HepG2 (cell line): ENCODE results near the gene CUEDC2. TPM values are rescaled to one million over a fixed set of nuclear protein-coding genes. Genes with fewer than 3 reads are reported as not detected.

Source experiments
- HCFC1 ChIP-seq: fragments of 150-350 bp; IDR thresholded peaks from 2 replicates; pipeline ENCODE4 v1.6.1; 2014; ENCODE audit warnings: low read depth, low read length
- MYC ChIP-seq: sonication (generic); formaldehyde crosslinking; IDR thresholded peaks from 2 replicates; pipeline ENCODE4 v1.9.0; 2021; ENCODE audit warnings: missing genetic modification reagents, borderline replicate concordance
- MZF1 ChIP-seq: sonication (generic); formaldehyde crosslinking; IDR thresholded peaks from 2 replicates; pipeline ENCODE4 v1.8.1; 2023; ENCODE audit warnings: mild to moderate bottlenecking, missing genetic modification reagents, borderline replicate concordance
- NFE2L1 ChIP-seq: sonication (generic); formaldehyde crosslinking; IDR thresholded peaks from 2 replicates; pipeline ENCODE4 v1.4.0; 2020; ENCODE audit warnings: missing genetic modification reagents, mild to moderate bottlenecking, borderline replicate concordance
- POLR2G ChIP-seq: fragments of 200-400 bp; formaldehyde crosslinking; IDR thresholded peaks from 2 replicates; pipeline ENCODE4 v1.6.1; 2018; ENCODE audit warnings: mild to moderate bottlenecking, low read depth, low read length, moderate library complexity
- TBP ChIP-seq: sonication (generic); formaldehyde crosslinking; IDR thresholded peaks from 2 replicates; pipeline ENCODE4 v1.5.0; 2020; ENCODE audit warnings: missing genetic modification reagents
- TGIF2 ChIP-seq: IDR thresholded peaks from 2 replicates; pipeline ENCODE4 v1.6.1; 2016; ENCODE audit warnings: control low read depth, missing compliant biosample characterization
- ZNF274 ChIP-seq: sonication (generic); formaldehyde crosslinking; IDR thresholded peaks from 2 replicates; pipeline ENCODE4 v1.5.1; 2020; ENCODE audit warnings: mild to moderate bottlenecking, missing genetic modification reagents
- ZNF614 ChIP-seq: IDR thresholded peaks from 2 replicates; pipeline ENCODE4 v1.6.1; 2018; ENCODE audit warnings: missing biosample characterization, missing genetic modification reagents, inconsistent platforms, borderline replicate concordance
- ZNF772 ChIP-seq: sonication (generic); formaldehyde crosslinking; IDR thresholded peaks from 2 replicates; pipeline ENCODE4 v1.5.0; 2020; ENCODE audit warnings: mild to moderate bottlenecking, missing genetic modification reagents
- polyA plus RNA-seq, 8 experiments: library from polyadenylated mRNA; depleted of rRNA in 3 of 8; stranded (reverse) in 7 of 8; unstranded in 1 of 8; fragments of >200 nt; fragmentation: Illumina TruSeq in 4 of 8; extraction: Trizol in 4 of 8; gene quantifications; 2 replicates each; pipeline versions ENCODE4 v1.2.1 to v1.2.3, GENCODE V29; 2011 to 2016; ENCODE audit warnings: low read depth in 4 of 8, missing spikeins in 1 of 8, mixed read lengths in 1 of 8; ENCODE audit not compliant: insufficient read depth in 1 of 8
- total RNA-seq, 5 experiments: library from RNA; depleted of rRNA; stranded (reverse); fragments of >200 nt; fragmentation: Illumina TruSeq; extraction: Trizol; gene quantifications; 2 replicates each; pipeline ENCODE4 v1.2.3, GENCODE V29; 2016; ENCODE audit warnings: low read depth in 1 of 5
- TF ChIP-seq, protein P1 (sequence below): sonication (generic); formaldehyde crosslinking; IDR thresholded peaks from 2 replicates; pipeline ENCODE4 v1.4.0; 2020; ENCODE audit warnings: missing genetic modification reagents
- TF ChIP-seq, protein P2 (sequence below): sonication (generic); formaldehyde crosslinking; IDR thresholded peaks from 2 replicates; pipeline ENCODE4 v1.5.1; 2020; ENCODE audit warnings: missing genetic modification reagents, mild to moderate bottlenecking, borderline replicate concordance
- TF ChIP-seq, protein P3 (sequence below): sonication (generic); formaldehyde crosslinking; IDR thresholded peaks from 2 replicates; pipeline ENCODE4 v1.5.1; 2020; ENCODE audit warnings: missing genetic modification reagents, mild to moderate bottlenecking, borderline replicate concordance
- TF ChIP-seq, protein P4 (sequence below): sonication (generic); formaldehyde crosslinking; conservative IDR thresholded peaks from 2 replicates; pipeline ENCODE4 v1.8.0; 2022; ENCODE audit warnings: low read depth, missing genetic modification reagents
- TF ChIP-seq, protein P5 (sequence below): IDR thresholded peaks from 2 replicates; pipeline ENCODE4 v1.6.1; 2016
- TF ChIP-seq, protein P6 (sequence below): IDR thresholded peaks from 2 replicates; pipeline ENCODE4 v1.6.1; 2016; ENCODE audit warnings: low read depth, control low read depth

CUEDC2 gene
- total and polyA plus RNA-seq, 2 of the 13 experiments (the other 11 are each of a cell fraction or from before 2014, with no cell fraction given), result 13.1 to 18.4 TPM

DNA sequence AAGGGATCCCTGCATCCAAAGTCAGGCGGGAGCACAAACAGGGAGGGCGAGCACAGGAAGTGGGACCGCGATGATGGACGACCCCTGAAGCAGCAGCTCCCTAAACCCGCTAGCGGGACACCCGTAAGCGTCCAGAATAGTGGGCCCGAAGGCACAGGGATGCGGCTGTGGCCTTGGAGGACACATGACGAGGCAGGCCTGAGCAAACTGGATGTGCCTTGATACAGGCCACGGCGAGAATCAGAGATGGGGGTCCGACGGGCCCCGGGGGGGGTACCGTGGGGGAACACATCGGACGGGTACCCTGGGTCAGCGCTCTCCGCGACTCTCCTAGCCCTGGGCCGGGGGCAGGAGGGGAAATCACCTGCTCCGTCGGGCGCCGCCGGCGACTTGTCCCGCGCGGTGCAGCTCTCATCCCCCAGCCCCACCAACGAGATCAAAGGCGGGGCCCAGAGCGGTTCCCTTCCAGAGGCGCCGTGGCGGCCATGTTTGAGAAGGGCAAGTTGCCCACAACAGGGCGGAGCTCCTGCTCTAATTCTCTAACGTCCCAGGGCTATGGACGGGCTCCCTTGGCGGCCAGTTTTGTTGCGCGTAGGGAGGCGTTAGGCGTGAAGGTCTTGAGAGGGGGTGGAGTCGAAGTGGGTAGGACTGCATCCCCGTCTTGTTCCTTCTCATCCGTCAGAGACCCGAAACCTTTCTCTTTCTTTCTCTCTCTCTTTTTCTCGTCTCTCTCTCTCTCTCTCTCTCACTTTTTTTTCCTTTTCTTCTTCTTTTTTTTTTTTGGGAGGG, at the start of gene CUEDC2 (continued):
- TF ChIP-seq ZNF772 (CRISPR knock-in tag) (peak; percentile 89), ZNF614 (CRISPR knock-in tag) (peak; percentile 56; the same call in 1 of the 2 replicates), POLR2G (peak; percentile 79), HCFC1 (peak; percentile 84), NFE2L1 (CRISPR knock-in tag) (no peak), MZF1 (CRISPR knock-in tag) (no peak), TBP (CRISPR knock-in tag) (no peak), TGIF2 (no peak), ZNF274 (peak; percentile 68; the same call in 1 of the 2 replicates), MYC (CRISPR knock-in tag) (peak; percentile 52; the same call in 1 of the 2 replicates)
- TF ChIP-seq, protein P1, sequence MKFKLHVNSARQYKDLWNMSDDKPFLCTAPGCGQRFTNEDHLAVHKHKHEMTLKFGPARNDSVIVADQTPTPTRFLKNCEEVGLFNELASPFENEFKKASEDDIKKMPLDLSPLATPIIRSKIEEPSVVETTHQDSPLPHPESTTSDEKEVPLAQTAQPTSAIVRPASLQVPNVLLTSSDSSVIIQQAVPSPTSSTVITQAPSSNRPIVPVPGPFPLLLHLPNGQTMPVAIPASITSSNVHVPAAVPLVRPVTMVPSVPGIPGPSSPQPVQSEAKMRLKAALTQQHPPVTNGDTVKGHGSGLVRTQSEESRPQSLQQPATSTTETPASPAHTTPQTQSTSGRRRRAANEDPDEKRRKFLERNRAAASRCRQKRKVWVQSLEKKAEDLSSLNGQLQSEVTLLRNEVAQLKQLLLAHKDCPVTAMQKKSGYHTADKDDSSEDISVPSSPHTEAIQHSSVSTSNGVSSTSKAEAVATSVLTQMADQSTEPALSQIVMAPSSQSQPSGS (CRISPR knock-in tag), result peak; percentile 74; the same call in 1 of the 2 replicates
- TF ChIP-seq, protein P2, sequence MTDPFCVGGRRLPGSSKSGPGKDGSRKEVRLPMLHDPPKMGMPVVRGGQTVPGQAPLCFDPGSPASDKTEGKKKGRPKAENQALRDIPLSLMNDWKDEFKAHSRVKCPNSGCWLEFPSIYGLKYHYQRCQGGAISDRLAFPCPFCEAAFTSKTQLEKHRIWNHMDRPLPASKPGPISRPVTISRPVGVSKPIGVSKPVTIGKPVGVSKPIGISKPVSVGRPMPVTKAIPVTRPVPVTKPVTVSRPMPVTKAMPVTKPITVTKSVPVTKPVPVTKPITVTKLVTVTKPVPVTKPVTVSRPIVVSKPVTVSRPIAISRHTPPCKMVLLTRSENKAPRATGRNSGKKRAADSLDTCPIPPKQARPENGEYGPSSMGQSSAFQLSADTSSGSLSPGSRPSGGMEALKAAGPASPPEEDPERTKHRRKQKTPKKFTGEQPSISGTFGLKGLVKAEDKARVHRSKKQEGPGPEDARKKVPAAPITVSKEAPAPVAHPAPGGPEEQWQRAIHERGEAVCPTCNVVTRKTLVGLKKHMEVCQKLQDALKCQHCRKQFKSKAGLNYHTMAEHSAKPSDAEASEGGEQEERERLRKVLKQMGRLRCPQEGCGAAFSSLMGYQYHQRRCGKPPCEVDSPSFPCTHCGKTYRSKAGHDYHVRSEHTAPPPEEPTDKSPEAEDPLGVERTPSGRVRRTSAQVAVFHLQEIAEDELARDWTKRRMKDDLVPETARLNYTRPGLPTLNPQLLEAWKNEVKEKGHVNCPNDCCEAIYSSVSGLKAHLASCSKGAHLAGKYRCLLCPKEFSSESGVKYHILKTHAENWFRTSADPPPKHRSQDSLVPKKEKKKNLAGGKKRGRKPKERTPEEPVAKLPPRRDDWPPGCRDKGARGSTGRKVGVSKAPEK, result peak; percentile 77; the same call in 1 of the 2 replicates
- TF ChIP-seq, protein P3, sequence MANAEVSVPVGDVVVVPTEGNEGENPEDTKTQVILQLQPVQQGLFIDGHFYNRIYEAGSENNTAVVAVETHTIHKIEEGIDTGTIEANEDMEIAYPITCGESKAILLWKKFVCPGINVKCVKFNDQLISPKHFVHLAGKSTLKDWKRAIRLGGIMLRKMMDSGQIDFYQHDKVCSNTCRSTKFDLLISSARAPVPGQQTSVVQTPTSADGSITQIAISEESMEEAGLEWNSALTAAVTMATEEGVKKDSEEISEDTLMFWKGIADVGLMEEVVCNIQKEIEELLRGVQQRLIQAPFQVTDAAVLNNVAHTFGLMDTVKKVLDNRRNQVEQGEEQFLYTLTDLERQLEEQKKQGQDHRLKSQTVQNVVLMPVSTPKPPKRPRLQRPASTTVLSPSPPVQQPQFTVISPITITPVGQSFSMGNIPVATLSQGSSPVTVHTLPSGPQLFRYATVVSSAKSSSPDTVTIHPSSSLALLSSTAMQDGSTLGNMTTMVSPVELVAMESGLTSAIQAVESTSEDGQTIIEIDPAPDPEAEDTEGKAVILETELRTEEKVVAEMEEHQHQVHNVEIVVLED (CRISPR knock-in tag), result peak; percentile 89
- TF ChIP-seq, protein P4, sequence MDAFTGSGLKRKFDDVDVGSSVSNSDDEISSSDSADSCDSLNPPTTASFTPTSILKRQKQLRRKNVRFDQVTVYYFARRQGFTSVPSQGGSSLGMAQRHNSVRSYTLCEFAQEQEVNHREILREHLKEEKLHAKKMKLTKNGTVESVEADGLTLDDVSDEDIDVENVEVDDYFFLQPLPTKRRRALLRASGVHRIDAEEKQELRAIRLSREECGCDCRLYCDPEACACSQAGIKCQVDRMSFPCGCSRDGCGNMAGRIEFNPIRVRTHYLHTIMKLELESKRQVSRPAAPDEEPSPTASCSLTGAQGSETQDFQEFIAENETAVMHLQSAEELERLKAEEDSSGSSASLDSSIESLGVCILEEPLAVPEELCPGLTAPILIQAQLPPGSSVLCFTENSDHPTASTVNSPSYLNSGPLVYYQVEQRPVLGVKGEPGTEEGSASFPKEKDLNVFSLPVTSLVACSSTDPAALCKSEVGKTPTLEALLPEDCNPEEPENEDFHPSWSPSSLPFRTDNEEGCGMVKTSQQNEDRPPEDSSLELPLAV, result no peak
- TF ChIP-seq, protein P5, sequence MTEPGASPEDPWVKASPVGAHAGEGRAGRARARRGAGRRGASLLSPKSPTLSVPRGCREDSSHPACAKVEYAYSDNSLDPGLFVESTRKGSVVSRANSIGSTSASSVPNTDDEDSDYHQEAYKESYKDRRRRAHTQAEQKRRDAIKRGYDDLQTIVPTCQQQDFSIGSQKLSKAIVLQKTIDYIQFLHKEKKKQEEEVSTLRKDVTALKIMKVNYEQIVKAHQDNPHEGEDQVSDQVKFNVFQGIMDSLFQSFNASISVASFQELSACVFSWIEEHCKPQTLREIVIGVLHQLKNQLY (CRISPR knock-in tag), result 0 out of 2 replicates have a peak, but pooled peaks have one; percentile 13
- TF ChIP-seq, protein P6, sequence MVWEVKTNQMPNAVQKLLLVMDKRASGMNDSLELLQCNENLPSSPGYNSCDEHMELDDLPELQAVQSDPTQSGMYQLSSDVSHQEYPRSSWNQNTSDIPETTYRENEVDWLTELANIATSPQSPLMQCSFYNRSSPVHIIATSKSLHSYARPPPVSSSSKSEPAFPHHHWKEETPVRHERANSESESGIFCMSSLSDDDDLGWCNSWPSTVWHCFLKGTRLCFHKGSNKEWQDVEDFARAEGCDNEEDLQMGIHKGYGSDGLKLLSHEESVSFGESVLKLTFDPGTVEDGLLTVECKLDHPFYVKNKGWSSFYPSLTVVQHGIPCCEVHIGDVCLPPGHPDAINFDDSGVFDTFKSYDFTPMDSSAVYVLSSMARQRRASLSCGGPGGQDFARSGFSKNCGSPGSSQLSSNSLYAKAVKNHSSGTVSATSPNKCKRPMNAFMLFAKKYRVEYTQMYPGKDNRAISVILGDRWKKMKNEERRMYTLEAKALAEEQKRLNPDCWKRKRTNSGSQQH (CRISPR knock-in tag), result peak; percentile 46; the same call in 1 of the 2 replicates
